Measurements from ENCODE around the gene KIF4A. TPM values are rescaled to one million over a fixed set of nuclear protein-coding genes. Genes with fewer than 3 reads are reported as not detected.
A peak's percentile ranks its signal among the peaks of the same experiment; 100 is the strongest.
"Not testable (repeated sequence)": the region's sequence is repeated elsewhere in the genome, so short reads cannot be mapped to it uniquely, and the experiment has no call there.

The KIF4A gene
- total RNA-seq, 1 experiment from 2014 or later = 35.8 TPM

DNA sequence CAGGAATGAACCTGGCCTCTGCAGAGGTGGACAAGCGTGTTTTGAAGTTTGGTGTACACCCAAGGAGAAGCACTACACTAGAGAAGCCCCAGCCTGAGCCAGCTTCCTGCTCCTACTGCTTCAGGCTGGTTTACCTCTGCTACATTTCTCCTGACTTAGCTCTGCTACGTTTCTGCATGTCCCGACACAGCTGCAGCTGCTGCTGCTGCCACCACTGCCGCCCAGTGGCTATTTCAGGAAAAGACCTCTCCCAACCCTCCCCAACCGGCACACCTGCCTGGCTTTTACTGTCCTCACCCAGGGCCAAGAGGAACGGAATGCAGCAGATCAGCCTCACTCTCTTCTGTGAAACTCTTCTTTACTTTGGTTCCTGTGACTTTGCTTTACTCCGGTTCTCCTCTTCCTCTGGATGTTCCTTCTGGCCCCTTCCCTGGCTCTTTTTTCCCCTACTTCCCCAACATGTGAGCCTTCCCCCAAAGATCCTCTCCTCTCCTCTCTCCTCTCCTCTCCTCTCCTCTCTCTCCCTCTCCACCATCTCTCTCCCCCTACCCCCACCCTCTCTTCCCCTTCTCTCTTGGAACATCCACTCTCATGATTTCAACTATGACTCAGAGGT, 26.8 kb upstream of the KIF4A start:
- H3K79me2 ChIP-seq (ENCODE audit: low read length) = no peaks in the 10 kb centered on the region
- no peak overlapping the region for H3K27ac ChIP-seq (ENCODE audit: low read length)
- no peaks in the 10 kb centered on the region for H3K36me3 ChIP-seq (ENCODE audit: low read depth, low read length)
- no peak for TF ChIP-seq EZH2 (IDR thresholded peaks at IDR 0.05; ENCODE audit: low read length, unreplicated experiment)
- TF ChIP-seq, protein P1, sequence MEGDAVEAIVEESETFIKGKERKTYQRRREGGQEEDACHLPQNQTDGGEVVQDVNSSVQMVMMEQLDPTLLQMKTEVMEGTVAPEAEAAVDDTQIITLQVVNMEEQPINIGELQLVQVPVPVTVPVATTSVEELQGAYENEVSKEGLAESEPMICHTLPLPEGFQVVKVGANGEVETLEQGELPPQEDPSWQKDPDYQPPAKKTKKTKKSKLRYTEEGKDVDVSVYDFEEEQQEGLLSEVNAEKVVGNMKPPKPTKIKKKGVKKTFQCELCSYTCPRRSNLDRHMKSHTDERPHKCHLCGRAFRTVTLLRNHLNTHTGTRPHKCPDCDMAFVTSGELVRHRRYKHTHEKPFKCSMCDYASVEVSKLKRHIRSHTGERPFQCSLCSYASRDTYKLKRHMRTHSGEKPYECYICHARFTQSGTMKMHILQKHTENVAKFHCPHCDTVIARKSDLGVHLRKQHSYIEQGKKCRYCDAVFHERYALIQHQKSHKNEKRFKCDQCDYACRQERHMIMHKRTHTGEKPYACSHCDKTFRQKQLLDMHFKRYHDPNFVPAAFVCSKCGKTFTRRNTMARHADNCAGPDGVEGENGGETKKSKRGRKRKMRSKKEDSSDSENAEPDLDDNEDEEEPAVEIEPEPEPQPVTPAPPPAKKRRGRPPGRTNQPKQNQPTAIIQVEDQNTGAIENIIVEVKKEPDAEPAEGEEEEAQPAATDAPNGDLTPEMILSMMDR (conservative IDR thresholded peaks at IDR 0.05; ENCODE audit: low read depth, low read length) = peak; percentile 80
- TF ChIP-seq EZH2phosphoT487 (IDR thresholded peaks at IDR 0.05; ENCODE audit: borderline replicate concordance, low read length) = no peak
- no peaks in the 10 kb centered on the region for H3K4me1 ChIP-seq (ENCODE audit: insufficient read depth, low read length)
- intact Hi-C loops (cut with micrococcal nuclease) = loop anchor here (1.0 kb wide), 2 partner anchors 66 to 130 kb away; partner anchors contain the start of gene IGBP1
- H3K9me2 ChIP-seq (replicated peaks; ENCODE audit: low read length) = no peaks in the 10 kb centered on the region
- DNase-seq = peak; percentile 80
- peak; percentile 92 for ATAC-seq
- ChIA-PET CTCF (interaction anchor here (0.5 to 1.3 kb wide), 6 partner anchors 10 to 130 kb away, joined by 3 to 11 read pairs (median 4); partner anchors contain the start of gene IGBP1), POLR2A (ENCODE audit: unreplicated experiment) (no interaction called here)
- H3K9me3 ChIP-seq (ENCODE audit: low read length) = no peaks in the 10 kb centered on the region
- BruUV-seq (replicated peaks) = no TSS peak
- H3K9ac ChIP-seq (ENCODE audit: low read length) = no peak overlapping the region
- H3F3A ChIP-seq (ENCODE audit: low read length, unreplicated experiment) = no peaks in the 10 kb centered on the region
- no peak overlapping the region for H2AFZ ChIP-seq (ENCODE audit: low read length)
- H3K4me2 ChIP-seq (ENCODE audit: low read length) = no peak overlapping the region
- H4K20me1 ChIP-seq (ENCODE audit: low read length) = no peaks in the 10 kb centered on the region
- no peaks in the 10 kb centered on the region for H3K27me3 ChIP-seq (ENCODE audit: low read length)
- no peak overlapping the region for H3K4me3 ChIP-seq (ENCODE audit: low read length)

DNA sequence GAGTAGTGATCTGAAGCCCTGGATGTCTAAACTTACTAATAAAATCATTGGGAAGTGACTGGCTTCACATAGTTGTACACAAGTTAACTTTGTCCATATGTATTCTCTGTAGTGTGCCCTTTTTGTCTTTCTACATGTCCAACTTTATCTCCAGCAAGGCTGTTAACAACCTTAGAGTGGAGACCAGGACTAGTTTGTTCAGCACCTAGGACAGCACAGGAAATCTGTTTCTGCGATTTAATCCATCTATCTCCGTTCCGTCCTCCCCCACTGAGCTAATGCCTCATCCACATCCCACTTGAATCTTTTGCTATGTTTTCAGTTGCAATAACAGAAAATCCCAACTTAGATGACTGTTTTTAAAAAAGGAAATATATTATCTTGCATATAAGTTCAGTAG, 25.1 kb upstream of the KIF4A start:
- no TSS peak for BruUV-seq (replicated peaks)
- no peak overlapping the region for H3K9ac ChIP-seq (ENCODE audit: low read length)
- no peaks in the 10 kb centered on the region for H3K79me2 ChIP-seq (ENCODE audit: low read length)
- no peaks in the 10 kb centered on the region for H3K4me1 ChIP-seq (ENCODE audit: insufficient read depth, low read length)
- intact Hi-C loops (cut with micrococcal nuclease) = no loop called here
- ATAC-seq (no peak), DNase-seq (no peak)
- ChIA-PET POLR2A (ENCODE audit: unreplicated experiment) (no interaction called here), CTCF (no interaction called here)
- no peaks in the 10 kb centered on the region for H3K27me3 ChIP-seq (ENCODE audit: low read length)
- H3K4me3 ChIP-seq (ENCODE audit: low read length) = no peak overlapping the region
- no peaks in the 10 kb centered on the region for H3K36me3 ChIP-seq (ENCODE audit: low read depth, low read length)
- H4K20me1 ChIP-seq (ENCODE audit: low read length) = no peaks in the 10 kb centered on the region
- H3K27ac ChIP-seq (ENCODE audit: low read length) = no peak overlapping the region
- H3K9me2 ChIP-seq (replicated peaks; ENCODE audit: low read length) = no peaks in the 10 kb centered on the region
- H2AFZ ChIP-seq (ENCODE audit: low read length) = no peak overlapping the region
- no peak for TF ChIP-seq EZH2phosphoT487 (IDR thresholded peaks at IDR 0.05; ENCODE audit: borderline replicate concordance, low read length)
- TF ChIP-seq, protein P1 (conservative IDR thresholded peaks at IDR 0.05; ENCODE audit: low read depth, low read length) = no peak
- no peak for TF ChIP-seq EZH2 (IDR thresholded peaks at IDR 0.05; ENCODE audit: low read length, unreplicated experiment)
- no peaks in the 10 kb centered on the region for H3K9me3 ChIP-seq (ENCODE audit: low read length)
- no peaks in the 10 kb centered on the region for H3F3A ChIP-seq (ENCODE audit: low read length, unreplicated experiment)
- no peak overlapping the region for H3K4me2 ChIP-seq (ENCODE audit: low read length)

DNA sequence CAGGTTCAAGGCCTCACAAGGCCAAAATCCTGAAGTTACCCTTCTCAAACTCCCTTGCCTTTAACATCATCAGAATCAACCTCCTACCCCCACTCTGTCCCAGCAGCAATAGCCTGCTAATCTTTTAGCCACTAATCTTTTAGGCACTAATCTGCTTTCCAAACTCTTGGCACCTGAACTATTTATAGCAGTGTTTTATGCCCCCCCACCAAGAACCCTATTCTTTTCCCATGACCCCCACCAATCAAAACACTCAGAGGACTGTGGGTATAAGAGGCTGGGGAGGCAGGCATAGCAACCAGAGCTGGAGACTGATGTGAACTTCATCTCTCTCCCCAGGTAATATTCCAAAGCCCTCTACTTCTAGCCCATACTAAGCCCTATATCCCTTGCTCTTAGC, 21.9 kb upstream of the KIF4A start, which contains the start of gene ARR3:
Gene ARR3 (plus strand): TSS at position 301 of the 400 bp plus-strand sequence. CDS start 1,052 bp downstream, outside the sequence.
- no peaks in the 10 kb centered on the region for H3K9me2 ChIP-seq (replicated peaks; ENCODE audit: low read length)
- no peak within 1 kb of the TSS for H3K4me3 ChIP-seq (ENCODE audit: low read length)
- POLR2A ChIA-PET (ENCODE audit: unreplicated experiment) = no interaction called here
- TF ChIP-seq, protein P1 (conservative IDR thresholded peaks at IDR 0.05; ENCODE audit: low read depth, low read length) = no peak
- no peak for TF ChIP-seq EZH2phosphoT487 (IDR thresholded peaks at IDR 0.05; ENCODE audit: borderline replicate concordance, low read length)
- no peak for TF ChIP-seq EZH2 (IDR thresholded peaks at IDR 0.05; ENCODE audit: low read length, unreplicated experiment)
- intact Hi-C loops (cut with micrococcal nuclease) = no loop called here
- H3K27me3 ChIP-seq (ENCODE audit: low read length) = no peaks in the 10 kb centered on the region
- BruUV-seq (replicated peaks) = no TSS peak
- H3K9me3 ChIP-seq (ENCODE audit: low read length) = no peaks in the 10 kb centered on the region
- no peaks in the 10 kb centered on the region for H3F3A ChIP-seq (ENCODE audit: low read length, unreplicated experiment)
- no peak for ATAC-seq
- no peak within 1 kb of the TSS for H3K27ac ChIP-seq (ENCODE audit: low read length)
- H3K4me1 ChIP-seq (ENCODE audit: insufficient read depth, low read length) = no peaks in the 10 kb centered on the region
- H3K9ac ChIP-seq (ENCODE audit: low read length) = no peak within 1 kb of the TSS
- no peaks in the 10 kb centered on the region for H3K79me2 ChIP-seq (ENCODE audit: low read length)
- CTCF ChIA-PET = no interaction called here
- H3K36me3 ChIP-seq (ENCODE audit: low read depth, low read length) = no peaks in the 10 kb centered on the region
- H3K4me2 ChIP-seq (ENCODE audit: low read length) = no peak within 1 kb of the TSS
- no peaks in the 10 kb centered on the region for H4K20me1 ChIP-seq (ENCODE audit: low read length)
- no peak within 1 kb of the TSS for H2AFZ ChIP-seq (ENCODE audit: low read length)
- DNase-seq = no peak

DNA sequence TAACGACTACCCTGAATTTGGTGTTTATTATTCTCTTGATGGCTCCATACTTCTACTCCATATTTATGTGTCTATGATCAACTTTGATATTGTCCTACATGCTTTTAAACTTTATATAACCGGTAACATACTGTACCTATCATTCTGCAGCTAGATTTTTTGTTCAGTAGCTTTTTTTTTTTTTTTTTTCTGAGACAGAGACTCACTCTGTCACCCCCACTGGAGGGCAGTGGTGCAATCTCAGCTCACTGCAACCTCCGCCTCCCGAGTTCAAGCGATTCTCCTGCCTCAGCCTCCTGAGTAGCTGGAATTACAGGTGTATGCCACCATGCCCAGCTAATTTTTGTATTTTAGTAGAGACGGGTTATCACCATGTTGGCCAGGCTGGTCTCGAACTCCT, 15.9 kb upstream of the KIF4A start:
- H4K20me1 ChIP-seq (ENCODE audit: low read length); H3F3A ChIP-seq (ENCODE audit: low read length, unreplicated experiment); DNase-seq; H2AFZ ChIP-seq (ENCODE audit: low read length); H3K36me3 ChIP-seq (ENCODE audit: low read depth, low read length); H3K9ac ChIP-seq (ENCODE audit: low read length); H3K4me1 ChIP-seq (ENCODE audit: insufficient read depth, low read length); BruUV-seq (replicated peaks); H3K4me2 ChIP-seq (ENCODE audit: low read length); H3K9me3 ChIP-seq (ENCODE audit: low read length); H3K27ac ChIP-seq (ENCODE audit: low read length); POLR2A ChIA-PET (ENCODE audit: unreplicated experiment); H3K9me2 ChIP-seq (replicated peaks; ENCODE audit: low read length); ATAC-seq; H3K4me3 ChIP-seq (ENCODE audit: low read length); H3K79me2 ChIP-seq (ENCODE audit: low read length); intact Hi-C loops (cut with micrococcal nuclease); H3K27me3 ChIP-seq (ENCODE audit: low read length): not testable (repeated sequence)
- CTCF ChIA-PET = interaction anchor here (0.5 to 0.6 kb wide), 2 partner anchors 22 to 77 kb away, joined by 3 to 4 read pairs; no protein-coding TSS in a partner anchor

Measured in PC-3 (cell line).